Right ventricle myocardium superior (tissue), 1 donor: Measurements from ENCODE around the gene IGF2BP2. TPM values are rescaled to one million over a fixed set of nuclear protein-coding genes. Genes with fewer than 3 reads are reported as not detected.

Experiments
- microRNA-seq: library from miRNA; unstranded; fragments of <30 nt; microRNA quantifications from one replicate; pipeline ENCODE4 v1.2.0, GENCODE V29; 2020
- total RNA-seq: library from RNA; stranded (reverse); fragmentation: NEBNext Ultra II Directional; extraction: Animal tissue kit (Norgen Biotek cat#: 25700); gene quantifications from one replicate; pipeline ENCODE4 v1.2.1, GENCODE V29; 2021
- donor health status: DM: no; HTN: yes; CAD: no; lungs with severe emphysema.

The IGF2BP2 gene
- total RNA-seq, 1 donor from 2014 or later, result 18.7 TPM

Small RNAs within 50 kb of the gene (microRNA-seq; reads per million reads assigned to microRNA genes)
- gene MIR548AQ, result not detected

Other genes with a start within 250 kb of the IGF2BP2 start
- 27.0 TPM for gene SENP2, start 238.7 kb downstream of the IGF2BP2 start, total RNA-seq
- 41.4 TPM for gene TRA2B, start 113.0 kb upstream of the IGF2BP2 start, total RNA-seq